GF-D8 (cell line): ENCODE measurements around the gene GDF2.

Experiments used
- DNase-seq: peaks from one replicate; lab custom pipeline; 2025; lab: John Stamatoyannopoulos, UW

The GDF2 gene

DNA sequence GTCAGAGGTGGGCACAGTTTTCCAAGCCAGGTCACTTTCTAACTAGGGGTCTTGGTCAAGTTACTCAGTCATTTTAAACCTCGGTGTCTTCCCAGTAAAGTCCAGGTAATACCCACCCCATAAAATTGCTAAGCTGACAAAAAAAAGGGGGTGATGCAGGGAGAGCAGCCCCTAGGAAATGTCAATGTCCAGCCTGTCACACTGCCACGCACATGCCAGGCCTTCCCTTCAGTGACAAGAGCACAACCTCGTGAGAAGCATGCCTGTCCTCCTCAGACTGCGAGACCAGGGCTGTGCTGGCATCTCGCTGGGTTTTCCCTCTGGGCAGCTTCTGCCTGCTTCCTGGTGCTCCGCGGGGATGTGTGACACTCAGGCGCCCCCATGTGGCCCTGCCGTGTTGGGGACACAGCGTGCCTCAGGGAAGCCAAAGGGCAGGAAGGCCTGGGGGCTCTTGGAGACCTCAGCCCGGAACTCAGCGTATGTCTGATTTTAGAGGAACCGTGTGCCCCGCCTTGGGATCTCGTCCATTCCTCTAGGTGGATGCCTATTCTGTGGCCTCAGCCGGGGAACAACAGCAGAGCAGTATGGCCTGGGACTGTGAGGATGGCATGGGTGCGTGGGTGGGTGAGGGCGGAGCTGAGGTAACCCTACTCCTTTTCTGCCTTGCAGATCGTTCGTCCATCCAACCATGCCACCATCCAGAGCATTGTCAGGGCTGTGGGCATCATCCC is 10.2 kb upstream of the GDF2 start:
- DNase-seq, result peak; percentile 16

DNA sequence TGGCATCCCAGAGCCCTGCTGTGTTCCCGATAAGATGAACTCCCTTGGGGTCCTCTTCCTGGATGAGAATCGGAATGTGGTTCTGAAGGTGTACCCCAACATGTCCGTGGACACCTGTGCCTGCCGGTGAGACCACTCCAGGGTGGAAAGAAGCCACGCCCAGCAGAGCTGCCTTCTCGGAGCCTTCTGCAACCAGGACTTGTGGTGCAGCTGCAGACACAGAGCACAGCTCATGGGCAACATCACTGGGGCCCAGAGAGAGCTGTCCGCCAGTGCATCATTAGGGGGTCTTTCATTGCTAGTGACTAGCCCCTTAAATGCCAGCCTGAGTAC is 9.6 kb upstream of the GDF2 start:
- no peak for DNase-seq

DNA sequence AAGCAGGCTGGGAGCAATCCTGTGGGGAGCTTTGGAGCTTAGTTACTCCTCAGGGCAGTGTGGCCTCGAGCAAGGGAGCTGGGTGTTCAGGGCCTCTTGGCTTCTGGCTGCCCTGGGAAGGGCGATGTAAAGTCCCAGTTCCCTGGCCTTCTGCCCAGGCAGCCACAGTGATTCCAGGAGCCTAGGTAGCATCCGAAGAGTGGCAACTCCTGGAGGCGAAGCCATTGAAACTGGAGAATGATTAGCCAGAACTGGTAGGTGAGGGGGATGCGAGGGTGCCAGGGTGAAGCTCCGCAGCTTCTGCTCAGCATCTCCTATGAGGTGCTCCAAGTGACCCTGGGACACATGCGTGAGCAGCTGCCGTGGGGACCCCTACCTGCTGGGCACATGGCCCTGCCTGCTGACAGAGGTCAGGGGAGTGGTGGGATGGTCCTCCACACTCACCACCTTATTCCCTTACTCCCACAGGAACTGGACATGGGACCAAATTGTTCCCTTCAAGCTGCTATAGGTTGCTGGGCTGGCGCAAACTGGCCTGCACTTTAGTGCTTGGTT is 7.8 kb upstream of the GDF2 start:
- no peak for DNase-seq

DNA sequence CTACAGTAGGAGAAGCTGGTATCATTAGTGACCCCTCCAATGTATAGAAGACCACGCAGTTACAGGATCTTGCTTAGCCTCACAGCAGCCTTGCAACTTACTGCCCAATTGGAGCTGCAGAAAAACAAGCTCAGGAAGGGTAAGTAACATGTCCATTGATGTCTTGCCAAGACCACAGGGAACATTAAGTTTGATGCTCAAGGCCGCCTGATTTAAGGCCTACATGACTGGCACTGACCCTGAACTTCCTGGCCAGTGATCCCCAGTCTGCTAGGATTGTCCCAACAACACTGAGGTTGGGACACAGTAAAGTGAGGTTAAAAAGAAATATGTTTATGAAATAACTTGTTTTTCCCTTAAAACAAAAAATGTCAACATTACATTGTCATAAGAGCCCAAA is 6.8 kb upstream of the GDF2 start:
- no peak for DNase-seq

GRCh38 chr10:47316131-47316530 is 6.1 kb upstream of the GDF2 start:
- no peak for DNase-seq

- no peak for DNase-seq
Measured at GRCh38 chr10:47317251-47317650, 5.0 kb upstream of the GDF2 start.

DNA sequence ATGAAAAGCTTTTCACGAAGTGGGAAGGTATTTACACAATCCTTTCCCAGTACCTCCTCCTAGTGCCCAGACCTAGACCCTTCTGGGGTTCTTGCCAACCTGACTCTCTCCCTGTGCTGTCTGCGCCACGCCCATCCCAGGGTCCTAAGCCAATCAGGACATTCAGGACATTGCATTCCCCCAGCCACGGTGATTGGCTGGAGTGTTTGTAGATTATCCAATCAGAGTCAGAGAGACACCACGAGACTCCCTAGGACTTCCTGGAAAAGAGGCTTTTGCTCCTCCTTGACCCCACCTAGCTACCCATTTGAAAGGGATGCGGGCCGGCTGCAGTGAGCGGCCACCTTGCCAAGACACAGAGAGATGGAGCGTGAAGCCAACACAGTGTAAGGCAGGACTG is 3.5 kb upstream of the GDF2 start:
- no peak for DNase-seq

DNA sequence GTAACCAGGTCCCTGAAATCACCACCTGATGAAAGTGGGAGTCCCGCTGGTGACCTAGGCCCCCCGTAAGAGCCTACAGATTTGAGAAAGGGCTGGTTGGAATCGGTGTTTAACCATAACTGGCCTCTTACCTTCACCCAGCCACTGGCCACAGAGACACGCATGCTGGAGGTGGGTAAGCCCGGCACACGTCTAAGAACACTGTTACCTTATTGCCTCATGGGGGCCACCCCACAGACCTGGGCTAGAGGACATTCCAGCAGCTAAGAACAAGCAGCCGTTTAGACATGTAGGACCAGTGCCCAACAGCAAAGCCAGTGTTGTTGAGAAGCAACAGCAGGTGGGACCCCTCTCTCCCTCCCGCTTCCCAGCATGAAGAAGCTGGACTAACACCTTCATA is 2.5 kb upstream of the GDF2 start:
- DNase-seq, result no peak

GRCh38 chr10:47320812-47321211 is 1.4 kb upstream of the GDF2 start:
- DNase-seq, result no peak

DNA sequence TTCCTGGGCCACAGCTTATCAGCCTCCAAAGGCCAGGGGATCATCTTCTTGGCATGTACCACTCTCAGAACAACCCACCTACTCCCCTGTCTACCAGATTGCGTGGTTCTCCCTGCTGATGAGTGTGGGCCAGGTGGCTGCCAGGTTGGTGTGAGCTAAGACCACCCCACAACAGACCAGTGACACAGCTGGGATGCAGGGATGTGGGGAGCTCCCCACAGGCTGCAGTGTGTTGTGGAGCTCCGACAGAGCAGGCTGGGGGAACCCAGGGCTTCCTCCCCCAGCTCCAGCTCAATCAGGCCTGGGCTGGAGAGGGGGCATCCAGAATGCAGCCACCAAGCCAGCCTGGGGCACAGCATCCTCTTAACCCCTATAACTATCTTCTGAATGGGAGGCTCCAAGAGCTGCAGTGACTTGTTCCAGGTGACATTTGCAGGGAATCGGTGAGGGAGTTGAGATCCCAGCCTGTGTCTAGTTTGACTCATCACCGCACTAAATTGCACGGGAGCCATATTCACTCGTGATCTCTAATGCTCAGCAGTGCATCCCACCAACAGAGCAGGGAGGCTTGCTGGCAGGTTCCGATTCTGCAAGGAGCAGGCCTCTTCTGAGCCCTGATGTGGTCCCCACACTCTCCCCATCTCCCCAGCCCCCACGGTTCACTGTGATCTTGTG is 596 bp upstream of the GDF2 start:
- no peak for DNase-seq

- DNase-seq, result no peak
Measured at GRCh38 chr10:47323087-47323486, 833 bp downstream of the GDF2 start.

- DNase-seq, result no peak
Measured at GRCh38 chr10:47323636-47324296, 1.5 kb downstream of the GDF2 start.

DNA sequence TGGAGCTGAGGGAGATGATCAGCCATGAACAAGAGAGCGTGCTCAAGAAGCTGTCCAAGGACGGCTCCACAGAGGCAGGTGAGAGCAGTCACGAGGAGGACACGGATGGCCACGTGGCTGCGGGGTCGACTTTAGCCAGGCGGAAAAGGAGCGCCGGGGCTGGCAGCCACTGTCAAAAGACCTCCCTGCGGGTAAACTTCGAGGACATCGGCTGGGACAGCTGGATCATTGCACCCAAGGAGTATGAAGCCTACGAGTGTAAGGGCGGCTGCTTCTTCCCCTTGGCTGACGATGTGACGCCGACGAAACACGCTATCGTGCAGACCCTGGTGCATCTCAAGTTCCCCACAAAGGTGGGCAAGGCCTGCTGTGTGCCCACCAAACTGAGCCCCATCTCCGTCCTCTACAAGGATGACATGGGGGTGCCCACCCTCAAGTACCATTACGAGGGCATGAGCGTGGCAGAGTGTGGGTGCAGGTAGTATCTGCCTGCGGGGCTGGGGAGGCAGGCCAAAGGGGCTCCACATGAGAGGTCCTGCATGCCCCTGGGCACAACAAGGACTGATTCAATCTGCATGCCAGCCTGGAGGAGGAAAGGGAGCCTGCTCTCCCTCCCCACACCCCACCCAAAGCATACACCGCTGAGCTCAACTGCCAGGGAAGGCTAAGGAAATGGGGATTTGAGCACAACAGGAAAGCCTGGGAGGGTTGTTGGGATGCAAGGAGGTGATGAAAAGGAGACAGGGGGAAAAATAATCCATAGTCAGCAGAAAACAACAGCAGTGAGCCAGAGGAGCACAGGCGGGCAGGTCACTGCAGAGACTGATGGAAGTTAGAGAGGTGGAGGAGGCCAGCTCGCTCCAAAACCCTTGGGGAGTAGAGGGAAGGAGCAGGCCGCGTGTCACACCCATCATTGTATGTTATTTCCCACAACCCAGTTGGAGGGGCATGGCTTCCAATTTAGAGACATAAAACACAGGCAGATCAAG is 3.3 kb downstream of the GDF2 start:
- DNase-seq, result no peak

DNA sequence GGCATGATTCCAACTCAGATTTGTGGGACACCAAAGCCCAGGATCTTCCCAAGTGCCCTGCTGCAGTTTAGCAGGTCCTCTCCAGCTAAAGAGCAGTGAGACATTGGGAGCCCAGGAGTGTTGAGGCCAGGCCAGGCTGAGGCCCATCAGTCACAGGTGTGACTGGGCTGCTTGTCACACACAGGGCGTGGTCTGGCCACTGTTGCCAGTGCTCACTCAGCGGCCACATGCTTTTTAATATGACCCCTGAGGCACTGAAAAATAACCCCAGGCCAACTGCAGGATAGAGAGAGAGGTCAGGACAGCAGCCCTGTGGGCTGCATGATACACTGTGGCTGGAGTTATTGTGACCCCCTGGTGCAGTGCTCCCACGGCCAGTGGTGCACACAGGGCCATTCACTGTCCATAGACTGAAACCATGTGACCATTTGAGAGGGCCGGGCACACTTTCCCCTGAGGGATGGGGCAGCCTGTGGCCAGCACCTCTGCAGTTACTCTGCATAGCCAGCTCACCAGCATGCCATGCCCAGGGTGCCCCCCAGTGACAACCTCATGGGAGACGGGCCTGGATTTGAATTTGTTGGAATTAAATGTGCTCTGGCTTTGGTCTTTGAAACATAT is 4.2 kb downstream of the GDF2 start:
- DNase-seq, result no peak

GRCh38 chr10:47326927-47327330 is 4.7 kb downstream of the GDF2 start:
- no peak for DNase-seq

DNA sequence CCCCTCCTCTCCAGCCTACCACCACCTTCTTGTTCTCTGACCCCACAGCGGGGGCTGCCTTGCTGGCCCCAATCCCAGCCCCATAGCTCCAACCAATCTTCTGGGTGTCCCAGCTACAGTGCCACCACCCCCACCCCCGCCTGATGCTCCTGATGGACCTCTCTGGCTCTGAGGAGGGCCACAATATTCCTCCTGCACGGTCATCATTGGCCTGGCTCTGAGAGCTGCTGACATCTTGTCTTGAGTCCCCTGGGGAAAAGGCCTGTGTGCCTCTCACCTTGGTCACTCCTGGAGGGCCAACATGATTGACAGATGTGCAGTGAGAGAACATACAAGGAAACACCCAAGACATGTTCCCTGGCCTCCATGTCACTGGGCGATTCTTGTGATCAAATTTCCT is 7.6 kb downstream of the GDF2 start:
- no peak for DNase-seq

DNA sequence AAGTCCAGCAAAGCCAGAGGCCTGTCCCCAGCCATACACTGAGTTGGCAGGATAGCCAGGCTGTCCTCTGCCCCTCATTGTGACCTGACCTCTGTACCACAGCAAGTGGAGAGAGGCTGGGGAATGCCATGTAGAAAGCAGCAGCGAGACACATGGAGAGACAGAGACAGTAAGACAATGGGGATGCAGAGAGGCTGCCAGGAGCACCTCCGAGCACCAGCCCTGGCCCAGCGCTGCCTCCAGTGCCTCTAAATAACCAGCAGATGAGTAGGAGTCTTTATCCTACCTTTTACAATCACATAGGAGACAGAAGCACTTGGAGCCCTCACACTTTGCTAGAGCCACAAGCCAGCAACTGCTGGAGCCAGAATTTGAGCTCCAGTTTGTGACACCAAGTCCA is 8.1 kb downstream of the GDF2 start:
- no peak for DNase-seq

- DNase-seq, result no peak
Measured at GRCh38 chr10:47330804-47331203, 8.6 kb downstream of the GDF2 start.

- DNase-seq, result no peak
Measured at GRCh38 chr10:47331491-47331890, 9.2 kb downstream of the GDF2 start.

DNA sequence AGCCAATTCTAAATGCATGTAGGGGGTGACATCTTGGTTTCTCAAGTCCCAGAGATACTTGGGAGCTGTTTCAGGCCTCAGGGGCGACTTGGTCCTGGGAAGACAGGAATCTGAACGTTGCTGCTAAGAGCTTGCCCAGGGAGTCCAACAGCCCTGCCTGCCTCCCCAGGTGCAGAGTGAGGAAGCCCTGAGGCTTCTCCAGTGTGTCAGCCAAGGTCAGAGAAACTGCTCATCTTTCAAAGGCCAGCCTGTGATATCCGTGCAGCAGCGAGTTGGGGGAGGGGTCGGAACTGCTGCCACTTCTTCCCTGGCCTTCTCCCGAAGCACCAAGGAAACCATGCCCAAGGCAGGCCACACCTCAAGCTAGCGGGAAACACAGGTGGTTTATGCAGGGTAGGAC is 9.7 kb downstream of the GDF2 start:
- no peak for DNase-seq

DNA sequence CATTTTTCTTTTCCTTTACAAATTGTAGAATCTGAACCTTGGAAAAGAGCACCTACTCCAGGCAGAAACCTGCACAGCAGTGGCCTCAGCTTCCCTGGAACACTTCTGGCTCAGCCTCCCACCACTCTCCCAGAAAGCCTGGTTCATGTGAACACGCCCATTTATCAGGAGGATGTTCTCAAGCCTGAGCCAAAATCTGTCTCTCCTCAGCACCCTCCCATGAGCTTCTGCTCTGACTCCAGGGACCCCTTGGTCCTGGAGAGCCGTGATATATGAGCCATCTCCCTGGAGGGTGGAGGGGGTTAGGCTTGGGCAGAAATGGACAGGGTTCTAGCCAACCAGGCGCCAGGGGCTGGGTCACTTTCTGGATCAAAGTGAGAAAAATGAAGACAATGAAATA is 10.1 kb downstream of the GDF2 start:
- no peak for DNase-seq

DNA sequence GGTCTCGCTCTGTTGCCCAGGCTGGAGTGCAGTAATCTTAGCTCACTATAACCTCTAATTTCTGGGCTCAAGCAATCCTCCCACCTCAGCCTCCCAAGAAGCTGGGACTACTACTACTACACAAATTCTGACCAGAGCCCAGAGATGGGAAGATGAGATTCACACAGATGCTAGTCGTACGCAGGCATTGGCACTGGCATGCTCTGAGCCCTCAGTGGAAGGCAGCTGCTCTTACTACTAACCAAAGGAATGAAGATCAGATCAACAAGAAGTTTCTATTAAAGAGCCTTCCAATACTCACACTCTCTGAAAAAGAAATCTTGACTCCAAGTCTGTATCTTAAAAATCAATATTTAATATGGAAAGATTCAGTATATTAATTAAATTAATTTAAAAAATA is 10.7 kb downstream of the GDF2 start:
- DNase-seq, result no peak
